ENCODE measurements around the gene SET.

The SET gene

GRCh38 chr9:128727640-128728248 is 38.7 kb downstream of the SET start:
- no peak for TF ChIP-seq CTCF (IDR thresholded peaks at IDR 0.05; ENCODE audit: low read depth, low read length)
- DNase-seq (ENCODE audit: extremely low read depth, low read depth) = no peak

GRCh38 chr9:128728298-128728697 is 39.3 kb downstream of the SET start:
- no peak for TF ChIP-seq CTCF (IDR thresholded peaks at IDR 0.05; ENCODE audit: low read depth, low read length)
- DNase-seq (ENCODE audit: extremely low read depth, low read depth) = no peak

GRCh38 chr9:128729302-128729701 is 40.3 kb downstream of the SET start:
- DNase-seq (ENCODE audit: extremely low read depth, low read depth) = no peak

GRCh38 chr9:128729766-128730517 is 40.9 kb downstream of the SET start:
- no peak for TF ChIP-seq CTCF (IDR thresholded peaks at IDR 0.05; ENCODE audit: low read depth, low read length)
- no peak for DNase-seq (ENCODE audit: extremely low read depth, low read depth)

More at GRCh38 chr9:128729302-128729701, 40.3 kb downstream of the SET start:
- TF ChIP-seq CTCF (IDR thresholded peaks at IDR 0.05; ENCODE audit: low read depth, low read length) = no peak

- TF ChIP-seq CTCF (IDR thresholded peaks at IDR 0.05; ENCODE audit: low read depth, low read length) = no peak
- no peak for DNase-seq (ENCODE audit: extremely low read depth, low read depth)
Measured at GRCh38 chr9:128731093-128731492, 42.1 kb downstream of the SET start.

- TF ChIP-seq CTCF (IDR thresholded peaks at IDR 0.05; ENCODE audit: low read depth, low read length) = no peak
- DNase-seq (ENCODE audit: extremely low read depth, low read depth) = no peak
Measured at GRCh38 chr9:128731691-128732090, 42.7 kb downstream of the SET start.

GRCh38 chr9:128732576-128732975 is 43.6 kb downstream of the SET start:
- no peak for TF ChIP-seq CTCF (IDR thresholded peaks at IDR 0.05; ENCODE audit: low read depth, low read length)
- DNase-seq (ENCODE audit: extremely low read depth, low read depth) = no peak

Measured in AG09319 (cell line).